ENCODE data around the gene CYP4B1.

CYP4B1 gene

GRCh38 chr1:46790446-46791101 lies 8.3 kb upstream of the CYP4B1 start:
- no peak for DNase-seq
- intact Hi-C loops (cut with DNase I): no loop called here

- intact Hi-C loops (cut with DNase I): no loop called here
- DNase-seq: no peak
These were observed 5.7 kb upstream of the CYP4B1 start for GRCh38 chr1:46793126-46793525.

GRCh38 chr1:46797696-46798470 lies 963 bp upstream of the CYP4B1 start:
- DNase-seq: no peak
- intact Hi-C loops (cut with DNase I): no loop called here

GRCh38 chr1:46800742-46801141 lies 1.9 kb downstream of the CYP4B1 start:
- intact Hi-C loops (cut with DNase I): no loop called here
- no peak for DNase-seq

GRCh38 chr1:46801323-46802055 lies 2.6 kb downstream of the CYP4B1 start:
- no peak for DNase-seq
- intact Hi-C loops (cut with DNase I): no loop called here

GRCh38 chr1:46802081-46802480 lies 3.2 kb downstream of the CYP4B1 start:
- DNase-seq: no peak
- intact Hi-C loops (cut with DNase I): no loop called here

GRCh38 chr1:46802901-46803574 lies 4.2 kb downstream of the CYP4B1 start:
- no peak for DNase-seq
- intact Hi-C loops (cut with DNase I): no loop called here

- DNase-seq: no peak
These were observed 5.4 kb downstream of the CYP4B1 start for GRCh38 chr1:46804027-46804889.

GRCh38 chr1:46804926-46805325 lies 6.1 kb downstream of the CYP4B1 start:
- DNase-seq: no peak
- intact Hi-C loops (cut with DNase I): no loop called here

More at GRCh38 chr1:46804027-46804889, 5.4 kb downstream of the CYP4B1 start:
- intact Hi-C loops (cut with DNase I): no loop called here

- intact Hi-C loops (cut with DNase I): no loop called here
- DNase-seq: no peak
These were observed 6.9 kb downstream of the CYP4B1 start for GRCh38 chr1:46805755-46806154.

GRCh38 chr1:46806196-46807020 lies 7.6 kb downstream of the CYP4B1 start:
- intact Hi-C loops (cut with DNase I): no loop called here
- DNase-seq: peak in 1 of 10 donors; percentile 75

GRCh38 chr1:46807046-46807972 lies 8.5 kb downstream of the CYP4B1 start:
- intact Hi-C loops (cut with DNase I): no loop called here
- DNase-seq: no peak

GRCh38 chr1:46809071-46809470 lies 10.2 kb downstream of the CYP4B1 start:
- no peak for DNase-seq
- intact Hi-C loops (cut with DNase I): no loop called here

GRCh38 chr1:46809904-46810303 lies 11.1 kb downstream of the CYP4B1 start:
- DNase-seq: no peak
- intact Hi-C loops (cut with DNase I): no loop called here

GRCh38 chr1:46810596-46810995 lies 11.8 kb downstream of the CYP4B1 start:
- intact Hi-C loops (cut with DNase I): no loop called here
- DNase-seq: no peak

- peak in 1 of 10 donors; percentile 76 for DNase-seq
- intact Hi-C loops (cut with DNase I): no loop called here
These were observed 12.2 kb downstream of the CYP4B1 start for GRCh38 chr1:46811053-46811452.

GRCh38 chr1:46812065-46812963 lies 13.5 kb downstream of the CYP4B1 start:
- no peak for DNase-seq
- intact Hi-C loops (cut with DNase I): no loop called here

All from posterior cingulate gyrus (tissue), 11 donors.